T-helper 1 cell (primary cell): Measurements from ENCODE around the gene RPL18.
"Not testable (repeated sequence)": the region's sequence is repeated elsewhere in the genome, so short reads cannot be mapped to it uniquely, and the experiment has no call there.

ENCODE experiments used
- DNase-seq, 5 donors: peaks; one replicate each; pipeline ENCODE4 v3.0.0-alpha.2; 2012 to 2020

The RPL18 gene

DNA sequence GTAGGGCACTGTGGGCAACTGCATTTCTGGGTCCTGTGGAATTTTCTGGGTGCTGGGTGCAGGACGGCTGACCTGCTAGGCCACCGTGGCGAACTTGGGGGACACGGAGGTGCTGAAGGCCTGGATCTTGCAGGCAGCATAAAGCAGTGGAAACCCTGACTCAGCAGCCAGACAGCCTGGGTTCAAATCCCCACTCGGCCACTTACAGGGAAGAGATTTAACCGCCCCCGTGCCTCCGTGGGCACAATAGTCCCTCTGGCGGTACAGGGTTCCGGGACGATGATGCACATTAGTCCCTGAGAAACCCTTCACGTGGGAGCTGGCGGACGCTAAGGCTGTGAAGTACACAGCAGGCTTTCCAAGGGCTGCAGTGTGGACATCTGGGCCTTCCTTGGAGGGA lies 7.1 kb downstream of the RPL18 start:
- no peak for DNase-seq

GRCh38 chr19:48609571-48610108 lies 9.3 kb downstream of the RPL18 start:
- no peak for DNase-seq

DNA sequence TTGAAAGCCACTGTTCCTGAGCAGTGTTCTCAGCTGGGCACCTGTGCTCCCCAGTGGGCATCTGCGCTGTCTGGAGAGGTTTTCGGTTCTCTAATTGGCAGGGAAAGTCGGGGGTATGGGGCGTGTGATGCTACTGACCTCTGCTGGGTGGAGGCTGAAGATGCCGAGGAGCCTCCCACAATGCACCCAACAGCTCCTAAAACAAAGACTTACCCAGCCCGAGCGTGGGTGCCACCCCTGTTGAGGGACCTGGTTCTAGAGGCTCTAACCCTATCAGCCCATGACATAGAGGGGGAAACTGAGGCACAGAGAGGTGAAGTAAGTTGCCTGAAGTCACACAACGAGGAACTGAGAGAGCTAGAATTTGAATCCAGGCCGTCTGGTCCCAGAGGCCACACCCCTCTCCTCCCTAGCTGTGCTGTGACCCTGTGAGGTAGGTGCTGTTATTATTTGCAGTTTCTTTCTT lies 10.1 kb downstream of the RPL18 start:
- DNase-seq: peak in 3 of 5 donors; percentile 26 to 49 (median 34)

DNA sequence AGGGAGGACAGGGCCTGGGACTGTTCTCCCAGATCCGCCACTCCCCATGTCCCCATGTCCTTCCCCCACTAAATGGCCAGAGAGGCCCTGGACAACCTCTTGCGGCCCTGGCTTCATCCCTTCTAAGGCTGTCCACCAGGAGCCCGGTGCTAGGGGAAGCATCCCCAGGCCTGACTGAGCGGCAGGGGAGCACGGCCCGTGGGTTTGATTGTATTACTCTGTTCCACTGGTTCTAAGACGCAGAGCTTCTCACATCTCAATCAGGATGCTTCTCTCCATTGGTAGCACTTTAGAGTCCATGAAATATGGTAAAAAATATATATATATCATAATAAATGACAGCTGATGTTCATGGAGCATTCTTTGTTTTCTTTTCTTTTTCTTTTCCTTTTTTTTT lies 11.6 kb downstream of the RPL18 start:
- no peak for DNase-seq

DNA sequence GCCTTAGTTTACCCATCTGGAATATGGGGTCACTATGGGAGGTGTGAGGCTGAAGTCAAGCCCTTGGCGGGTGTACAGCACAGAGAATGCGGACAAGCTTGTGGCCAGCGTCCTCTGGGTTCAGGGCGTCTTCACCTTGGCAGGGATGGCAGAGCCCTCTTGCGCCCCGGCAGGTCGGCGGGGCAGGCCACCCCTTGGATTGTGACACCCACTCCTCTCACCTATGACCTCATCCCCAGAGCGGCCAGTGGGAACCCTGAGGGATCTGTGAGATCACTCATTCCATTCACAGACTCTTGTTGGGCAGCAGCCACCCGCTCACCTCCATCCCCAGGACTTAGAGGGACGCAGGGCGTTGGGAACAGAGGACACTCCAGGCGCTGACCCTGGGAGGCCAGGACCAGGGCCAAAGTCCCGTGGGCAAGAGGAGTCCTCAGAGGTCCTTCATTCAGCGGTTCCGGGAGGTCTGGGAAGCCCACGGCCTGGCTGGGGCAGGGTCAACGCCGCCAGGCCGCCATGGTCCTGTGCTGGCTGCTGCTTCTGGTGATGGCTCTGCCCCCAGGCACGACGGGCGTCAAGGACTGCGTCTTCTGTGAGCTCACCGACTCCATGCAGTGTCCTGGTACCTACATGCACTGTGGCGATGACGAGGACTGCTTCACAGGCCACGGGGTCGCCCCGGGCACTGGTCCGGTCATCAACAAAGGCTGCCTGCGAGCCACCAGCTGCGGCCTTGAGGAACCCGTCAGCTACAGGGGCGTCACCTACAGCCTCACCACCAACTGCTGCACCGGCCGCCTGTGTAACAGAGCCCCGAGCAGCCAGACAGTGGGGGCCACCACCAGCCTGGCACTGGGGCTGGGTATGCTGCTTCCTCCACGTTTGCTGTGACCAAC lies 12.3 kb downstream of the RPL18 start, which contains the start of gene SPACA4:
TSS of gene SPACA4 (plus strand) at position 280 of the 896 bp plus-strand sequence. CDS start at position 517, 237 bp downstream.
- no peak for DNase-seq

DNA sequence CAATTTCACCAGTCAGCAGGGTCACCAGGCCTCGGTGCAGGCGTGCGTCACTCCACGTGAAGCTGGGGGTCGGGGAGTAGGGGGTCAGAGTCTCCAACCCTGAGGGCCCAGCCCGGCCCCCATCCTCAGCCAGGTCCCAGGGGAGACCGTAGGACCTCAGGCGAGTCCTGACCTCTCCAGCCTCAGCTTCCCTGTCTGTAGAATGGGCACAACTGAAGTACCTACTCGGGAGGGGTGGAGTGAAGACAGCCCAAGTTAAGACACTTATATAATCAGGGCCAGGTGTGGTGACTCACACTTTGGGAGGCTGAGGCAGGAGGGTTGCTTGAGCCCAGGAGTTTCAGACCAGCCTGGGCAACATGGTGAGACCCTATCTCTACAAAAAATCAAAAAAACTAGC lies 15.1 kb downstream of the RPL18 start:
- DNase-seq: no peak

DNA sequence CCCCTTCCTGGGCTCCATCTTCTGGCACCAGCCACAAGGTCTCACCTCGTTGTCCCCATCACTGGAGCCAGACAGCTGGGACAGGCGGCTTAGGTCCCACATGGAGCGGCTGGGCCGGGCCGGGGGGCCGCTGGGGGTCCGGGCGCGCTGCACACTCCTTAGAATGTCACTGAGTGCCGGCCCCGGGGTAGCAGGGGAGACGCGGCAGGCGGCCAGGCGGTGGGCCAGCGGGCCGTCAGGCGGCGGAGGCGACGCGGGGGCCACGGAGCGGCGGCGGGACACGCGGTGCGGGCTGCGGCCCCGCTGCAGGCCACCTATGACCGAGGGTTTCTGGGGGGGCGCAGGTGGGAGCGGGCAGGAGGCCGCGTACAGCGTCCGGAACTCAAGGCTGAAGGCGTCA lies 15.5 kb downstream of the RPL18 start:
- no peak for DNase-seq

DNA sequence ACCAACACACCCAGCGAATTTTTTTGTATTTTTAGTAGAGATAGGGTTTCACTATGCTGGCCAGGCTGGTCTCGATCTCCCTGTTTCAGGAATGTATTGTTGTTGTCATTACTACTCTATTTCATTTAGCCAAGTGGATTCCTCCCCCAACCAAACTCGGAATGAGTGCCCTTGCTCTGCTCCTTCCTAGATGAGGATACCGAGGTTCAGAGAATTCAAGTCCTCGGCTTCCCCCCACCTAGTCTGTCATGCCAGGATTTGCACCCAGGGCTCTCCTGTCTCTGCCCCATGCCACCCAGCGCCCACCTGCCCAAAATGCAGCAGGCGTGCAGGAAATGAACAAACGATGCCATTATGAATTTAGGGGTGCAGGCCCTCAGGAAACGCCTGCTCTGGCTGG lies 16.0 kb downstream of the RPL18 start:
- DNase-seq: no peak

GRCh38 chr19:48600679-48601417 lies 18.1 kb downstream of the RPL18 start:
- no peak for DNase-seq

DNA sequence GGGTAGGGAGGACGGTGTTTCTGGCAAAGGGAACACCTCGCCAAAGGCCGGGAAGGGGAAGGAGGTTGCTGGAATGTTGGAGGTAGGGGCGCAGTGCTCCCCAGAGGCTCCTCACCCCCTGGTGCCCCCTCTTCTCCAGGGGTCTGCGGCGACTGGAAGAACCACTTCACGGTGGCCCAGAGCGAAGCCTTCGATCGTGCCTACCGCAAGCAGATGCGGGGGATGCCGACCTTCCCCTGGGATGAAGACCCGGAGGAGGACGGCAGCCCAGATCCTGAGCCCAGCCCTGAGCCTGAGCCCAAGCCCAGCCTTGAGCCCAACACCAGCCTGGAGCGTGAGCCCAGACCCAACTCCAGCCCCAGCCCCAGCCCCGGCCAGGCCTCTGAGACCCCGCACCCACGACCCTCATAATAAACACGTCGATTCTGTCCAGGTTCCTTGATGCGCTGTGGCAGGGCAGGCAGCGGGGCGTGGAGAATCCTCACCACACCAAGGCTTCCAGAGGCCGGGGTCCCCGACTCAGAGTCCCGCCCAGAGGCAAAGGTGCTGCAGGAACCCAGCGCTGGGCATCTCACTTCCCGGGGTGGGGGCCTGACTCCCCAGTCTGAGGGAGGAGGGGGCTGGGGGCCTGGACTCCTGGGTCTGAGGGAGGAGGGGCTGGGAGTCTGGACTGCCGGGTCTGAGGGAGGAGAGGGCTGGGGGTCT lies 19.8 kb downstream of the RPL18 start:
- DNase-seq: no peak

DNA sequence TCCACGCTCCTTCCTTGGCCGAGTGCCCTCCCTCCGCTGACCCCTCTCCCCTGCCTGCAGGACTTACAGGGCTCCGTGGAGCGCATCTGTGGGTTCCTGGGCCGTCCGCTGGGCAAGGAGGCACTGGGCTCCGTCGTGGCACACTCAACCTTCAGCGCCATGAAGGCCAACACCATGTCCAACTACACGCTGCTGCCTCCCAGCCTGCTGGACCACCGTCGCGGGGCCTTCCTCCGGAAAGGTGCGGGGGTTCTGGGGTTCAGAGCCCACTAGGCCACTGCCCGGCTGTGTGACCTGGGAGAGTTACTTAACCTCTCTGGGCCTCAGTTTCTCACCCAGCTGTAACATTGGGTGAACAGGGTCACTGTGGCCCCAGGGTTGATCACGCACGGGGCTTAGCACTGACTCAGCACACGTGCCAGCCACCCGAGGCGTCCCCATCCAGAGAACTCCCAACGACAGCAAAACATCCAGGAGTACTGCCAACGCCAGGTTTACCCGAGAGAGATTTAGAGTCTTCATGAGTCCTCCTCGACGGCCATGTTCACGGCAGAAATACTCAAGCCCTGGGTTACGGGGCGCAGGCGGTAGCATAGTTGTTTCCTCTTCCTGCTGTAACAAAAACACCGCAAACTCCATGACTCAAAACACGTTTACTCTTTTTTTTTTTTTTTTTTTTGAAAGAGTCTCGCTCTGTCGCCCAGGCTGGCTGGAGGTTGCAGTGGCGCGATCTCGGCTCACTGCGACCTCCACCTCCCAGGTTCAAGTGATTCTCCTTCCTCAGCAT lies 22.1 kb downstream of the RPL18 start:
- peak in 3 of 5 donors; percentile 36 to 59 (median 39) for DNase-seq

DNA sequence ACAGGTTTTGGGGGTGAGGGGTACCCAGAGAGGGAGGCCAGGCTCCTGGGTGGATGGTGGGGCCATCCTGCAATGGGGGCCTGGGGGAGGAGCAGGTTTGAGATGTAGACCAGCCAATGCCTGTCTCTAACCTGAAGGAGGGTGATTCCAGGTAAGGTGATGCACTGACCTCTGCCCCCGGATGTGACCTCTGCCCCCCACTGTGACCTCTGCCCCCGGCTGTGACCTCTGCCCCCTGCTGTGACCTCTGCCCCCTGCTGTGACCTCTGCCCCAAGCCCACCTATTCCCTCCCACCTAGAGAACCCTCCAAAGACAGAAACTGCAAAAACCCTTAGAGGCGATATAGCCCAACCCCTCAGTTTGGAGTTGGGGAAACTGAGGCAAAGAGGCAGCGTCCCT lies 22.7 kb downstream of the RPL18 start:
- no peak for DNase-seq

DNA sequence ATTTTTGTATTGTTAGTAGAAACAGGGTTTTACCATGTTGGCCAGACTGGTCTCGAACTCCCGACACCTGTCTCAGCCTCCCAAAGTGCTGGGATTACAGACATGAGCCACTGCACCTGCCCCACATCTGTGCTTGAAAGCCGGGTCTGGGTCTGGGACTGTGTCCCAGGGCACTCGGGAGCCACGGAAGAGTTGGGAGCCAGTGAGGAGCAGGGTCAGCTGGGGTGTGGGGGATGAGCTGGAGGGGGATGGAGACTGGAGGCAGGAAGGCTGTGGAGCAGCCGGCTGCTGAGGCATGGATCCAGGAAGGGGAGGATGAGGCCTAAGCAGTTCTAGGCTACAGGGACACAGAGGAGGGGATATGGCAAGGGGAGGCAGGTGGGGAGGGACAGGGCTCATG lies 23.1 kb downstream of the RPL18 start:
- no peak for DNase-seq

GRCh38 chr19:48595171-48595570 lies 23.8 kb downstream of the RPL18 start:
- no peak for DNase-seq

GRCh38 chr19:48591021-48591420 lies 28.0 kb downstream of the RPL18 start:
- no peak for DNase-seq

GRCh38 chr19:48588670-48589401 lies 30.1 kb downstream of the RPL18 start:
- DNase-seq: peak; percentile 66 to 87 (median 80)

DNA sequence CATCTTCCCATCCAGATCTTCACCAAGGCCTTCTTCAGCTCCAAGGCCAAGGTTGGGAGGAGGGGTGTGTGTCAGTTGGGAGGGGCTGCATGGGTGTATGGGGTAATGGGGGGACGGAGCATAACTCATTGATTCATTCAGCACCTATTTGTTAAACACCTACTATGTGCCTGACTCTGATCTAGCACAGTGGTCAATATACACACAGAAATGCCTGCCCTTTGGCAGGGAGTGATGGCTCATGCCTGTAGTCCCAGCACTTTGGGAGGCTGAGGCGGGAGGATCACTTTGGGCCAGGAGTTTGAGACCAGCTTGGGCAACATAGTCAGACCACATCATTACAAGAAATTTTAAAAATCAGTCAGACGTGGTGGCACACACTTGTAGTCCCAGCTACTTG lies 31.6 kb downstream of the RPL18 start:
- DNase-seq: no peak

GRCh38 chr19:48582168-48582567 lies 36.8 kb downstream of the RPL18 start:
- DNase-seq: no peak

DNA sequence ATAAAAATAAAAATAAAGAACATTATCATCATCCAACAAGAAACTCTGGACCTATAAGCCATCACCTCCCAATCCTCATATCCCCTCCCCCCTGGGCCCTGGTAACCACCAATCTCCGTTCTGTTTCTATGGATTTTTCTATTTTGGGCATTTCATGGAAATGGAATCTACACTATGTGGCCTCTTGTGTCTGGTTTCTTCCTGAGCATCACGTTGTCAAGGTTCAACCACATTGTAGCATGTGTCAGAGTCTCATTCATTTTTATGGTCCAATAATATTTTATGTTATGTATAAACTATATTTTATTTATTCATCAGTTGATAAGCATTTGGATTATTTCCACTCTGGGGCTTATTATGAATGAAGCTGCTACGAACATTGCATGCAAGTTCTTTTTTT lies 40.1 kb downstream of the RPL18 start:
- no peak for DNase-seq

GRCh38 chr19:48577908-48578307 lies 41.1 kb downstream of the RPL18 start:
- not testable (repeated sequence) for DNase-seq

DNA sequence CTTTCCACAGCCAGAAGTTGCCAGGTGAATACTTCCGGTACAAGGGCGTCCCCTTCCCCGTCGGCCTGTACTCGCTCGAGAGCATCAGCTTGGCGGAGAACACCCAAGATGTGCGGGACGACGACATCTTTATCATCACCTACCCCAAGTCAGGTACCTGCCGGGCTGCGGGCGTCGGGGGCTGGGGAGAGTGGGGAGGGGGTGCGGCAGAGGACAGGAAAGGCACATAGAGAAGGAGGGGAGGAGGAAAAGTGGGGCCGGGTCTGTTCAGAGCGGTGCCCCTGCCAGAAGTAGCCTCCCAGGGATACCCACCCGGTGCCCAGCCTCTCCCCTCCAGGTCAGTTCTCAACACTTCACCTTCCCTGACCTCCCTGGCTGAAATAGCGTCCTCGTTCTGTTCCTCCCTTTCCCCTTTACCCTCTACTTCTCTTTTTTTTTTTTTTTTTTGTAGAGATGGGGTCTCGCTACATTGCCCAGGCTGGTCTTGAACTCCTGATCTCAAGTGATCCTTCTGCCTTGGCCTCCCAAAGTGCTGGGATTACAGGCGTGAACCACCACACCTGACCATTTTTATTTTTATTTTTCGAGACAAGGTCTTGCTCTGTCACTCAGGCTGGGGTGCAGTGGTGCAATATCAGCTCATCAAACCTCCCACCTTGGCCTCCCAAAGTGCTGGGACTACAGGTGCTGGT lies 42.9 kb downstream of the RPL18 start:
- DNase-seq: no peak
